ENCODE results near the gene BRICD5. TPM values are rescaled to one million over a fixed set of nuclear protein-coding genes. Genes with fewer than 3 reads are reported as not detected.
"Not testable (repeated sequence)": the region's sequence is repeated elsewhere in the genome, so short reads cannot be mapped to it uniquely, and the experiment has no call there.

BRICD5 gene
- total RNA-seq = 1 to 10 TPM; 1.2 to 6.8 (median 5.7) TPM

- TF ChIP-seq POLR2A (IDR thresholded peaks at IDR 0.05; ENCODE audit: low read depth) = no peak
- TF ChIP-seq EP300 (IDR thresholded peaks at IDR 0.05) = no peak
- no peak for TF ChIP-seq POLR2AphosphoS5 (IDR thresholded peaks at IDR 0.05)
- TF ChIP-seq CTCF (IDR thresholded peaks at IDR 0.05) = no peak
- H3K4me1 ChIP-seq = peaks cover 37 to 56% (median 49%) of the 10 kb centered on the region in 4 donors
- intact Hi-C loops (cut with DNase I) = loop anchor here (5.0 kb wide), 1 partner anchor 48 kb away; no protein-coding TSS in a partner anchor
- no peaks in the 10 kb centered on the region for H3K9me3 ChIP-seq
- H3K27ac ChIP-seq (replicated peaks in 1 of 4) = no peak within 1 kb of the TSS
- WGBS = 48% methylated on average over 2 of the region's 24 CpGs
- no peaks in the 10 kb centered on the region for H3K27me3 ChIP-seq
- H3K36me3 ChIP-seq = peaks cover 20 to 49% (median 45%) of the 10 kb centered on the region in 4 donors
- no peak within 1 kb of the TSS for H3K4me3 ChIP-seq
- no peak for DNase-seq (ENCODE audit: extremely low spot score)
Observed at GRCh38 chr16:2210386-2211365, at the start of gene BRICD5. Gene BRICD5, minus strand, starts transcription at chr16:2210863. Its CDS starts 30 bp downstream, at chr16:2210833.

- H3K9me3 ChIP-seq = no peaks in the 10 kb centered on the region
- H3K4me3 ChIP-seq = no peak overlapping the region
- no peak overlapping the region for H3K27ac ChIP-seq (replicated peaks in 1 of 4)
- peaks cover 2 to 19% (median 8%) of the 10 kb centered on the region in 4 donors for H3K4me1 ChIP-seq
- H3K36me3 ChIP-seq = peaks cover 77 to 95% (median 90%) of the 10 kb centered on the region in 4 donors
- no peak for DNase-seq (ENCODE audit: extremely low spot score)
- no peaks in the 10 kb centered on the region for H3K27me3 ChIP-seq
- WGBS = 92% methylated on average over 8 of the region's 8 CpGs
- intact Hi-C loops (cut with DNase I) = loop anchor here (10.0 kb wide), 1 partner anchor 245 kb away; no protein-coding TSS in a partner anchor
- TF ChIP-seq POLR2A (IDR thresholded peaks at IDR 0.05; ENCODE audit: low read depth) (no peak), CTCF (IDR thresholded peaks at IDR 0.05) (no peak), POLR2AphosphoS5 (IDR thresholded peaks at IDR 0.05) (no peak), EP300 (IDR thresholded peaks at IDR 0.05) (no peak)
Observed at GRCh38 chr16:2260250-2260649, 49.6 kb upstream of the BRICD5 start.

GRCh38 chr16:2258530-2258929, 47.9 kb upstream of the BRICD5 start:
- intact Hi-C loops (cut with DNase I); H3K4me3 ChIP-seq; DNase-seq (ENCODE audit: extremely low spot score); H3K4me1 ChIP-seq; H3K27me3 ChIP-seq; H3K9me3 ChIP-seq; H3K27ac ChIP-seq (replicated peaks in 1 of 4): not testable (repeated sequence)
- WGBS = 92% methylated on average over 7 of the region's 7 CpGs
- peaks cover 89 to 100% (median 98%) of the 10 kb centered on the region in 4 donors for H3K36me3 ChIP-seq

- 82% methylated on average over 6 of the region's 6 CpGs for WGBS
- Histone ChIP-seq H3K27ac (replicated peaks in 1 of 4) (no peak overlapping the region), H3K36me3 (peaks cover 88 to 100% (median 98%) of the 10 kb centered on the region in 4 donors), H3K4me1 (no peaks in the 10 kb centered on the region), H3K9me3 (no peaks in the 10 kb centered on the region), H3K27me3 (no peaks in the 10 kb centered on the region), H3K4me3 (no peak overlapping the region)
- DNase-seq (ENCODE audit: extremely low spot score) = no peak
- TF ChIP-seq POLR2AphosphoS5 (IDR thresholded peaks at IDR 0.05) (no peak), CTCF (IDR thresholded peaks at IDR 0.05) (no peak), POLR2A (IDR thresholded peaks at IDR 0.05; ENCODE audit: low read depth) (no peak), EP300 (IDR thresholded peaks at IDR 0.05) (no peak)
- intact Hi-C loops (cut with DNase I) = no loop called here
Observed at GRCh38 chr16:2257726-2258125, 47.1 kb upstream of the BRICD5 start.

- intact Hi-C loops (cut with DNase I) = no loop called here
- 72% methylated on average over 12 of the region's 12 CpGs for WGBS
- Histone ChIP-seq H3K27ac (replicated peaks in 1 of 4) (no peak overlapping the region), H3K4me1 (peaks cover 6 to 9% (median 7%) of the 10 kb centered on the region in 4 donors), H3K9me3 (no peaks in the 10 kb centered on the region), H3K36me3 (peaks cover 78 to 94% (median 92%) of the 10 kb centered on the region in 4 donors), H3K4me3 (no peak overlapping the region), H3K27me3 (no peaks in the 10 kb centered on the region)
- no peak for DNase-seq (ENCODE audit: extremely low spot score)
- no peak for TF ChIP-seq EP300 (IDR thresholded peaks at IDR 0.05)
- TF ChIP-seq POLR2AphosphoS5 (IDR thresholded peaks at IDR 0.05) = no peak
- TF ChIP-seq CTCF (IDR thresholded peaks at IDR 0.05) = no peak
- no peak for TF ChIP-seq POLR2A (IDR thresholded peaks at IDR 0.05; ENCODE audit: low read depth)
Observed at GRCh38 chr16:2256531-2257140, 46.0 kb upstream of the BRICD5 start.
